Right cardiac atrium (tissue), 5 donors: ENCODE measurements around the gene PLEKHA4. TPM values are rescaled to one million over a fixed set of nuclear protein-coding genes. Genes with fewer than 3 reads are reported as not detected.
"Not testable (repeated sequence)": the region's sequence is repeated elsewhere in the genome, so short reads cannot be mapped to it uniquely, and the experiment has no call there.

Experiments used
- ATAC-seq, 2 donors: fragments of 200-7000 bp; cut with Tn5 transposase; one replicate each; pipeline versions ENCODE4 v1.8.0 to v1.9.1; 2020; ENCODE audit warnings: moderate library complexity in 2 of 2, mild to moderate bottlenecking in 1 of 2
- DNase-seq, 3 donors: peaks; one replicate each; pipeline ENCODE4 v3.0.0-alpha.2; 2020
- H3K27ac ChIP-seq: one replicate; pipeline ENCODE4 v1.5.1; 2013; ENCODE audit warnings: mild to moderate bottlenecking, low read length, control low read depth, moderate library complexity
- H3K27me3 ChIP-seq: one replicate; pipeline ENCODE4 v1.6.1; 2013; ENCODE audit not compliant: control insufficient read depth, insufficient read depth
- H3K4me1 ChIP-seq: one replicate; pipeline ENCODE4 v1.6.1; 2013; ENCODE audit warnings: low read length; ENCODE audit not compliant: control insufficient read depth, insufficient read depth
- H3K4me3 ChIP-seq: one replicate; pipeline ENCODE4 v1.5.1; 2013; ENCODE audit warnings: low read length, control low read depth
- H3K9me3 ChIP-seq: one replicate; pipeline ENCODE4 v1.6.1; 2013; ENCODE audit warnings: low read length; ENCODE audit not compliant: control insufficient read depth
- WGBS: extraction: QIAGEN DNeasy Blood & Tissue Kit; methylation state at CpG from one replicate; pipeline ENCODE4 v1.1.7; 2013; 5-methylcytosine and 5-hydroxymethylcytosine counted together
- intact Hi-C, 4 donors: fragments of 100-400 bp; cut with DNase I; formaldehyde crosslinking; loops; one replicate each; pipeline versions ENCODE4 v1.11.0 to v1.14.0; 2022 to 2023
- polyA plus RNA-seq: library from polyadenylated mRNA; stranded (reverse); fragments of 200-250 nt; gene quantifications from one replicate; pipeline ENCODE4 v1.2.3, GENCODE V29; 2013
- total RNA-seq, 4 donors: library from RNA; stranded (reverse); fragmentation: NEBNext Ultra II Directional; extraction: Animal tissue kit (Norgen Biotek cat#: 25700); gene quantifications; one replicate each; pipeline ENCODE4 v1.2.1, GENCODE V29; 2021
- donor health status: healthy with polysubstance abuse.
- donor health status: DM: no; HTN: yes; CAD: no.
- donor health status: DM: no; HTN: no; CAD: no.
- donor health status: DM: no; HTN: yes; CAD: no; lungs with severe emphysema.
- donor health status: DM: yes; HTN: yes; CAD: no.

The PLEKHA4 gene
- total and polyA plus RNA-seq, 5 donors = 32.0 to 50.2 (median 38.2) TPM

DNA sequence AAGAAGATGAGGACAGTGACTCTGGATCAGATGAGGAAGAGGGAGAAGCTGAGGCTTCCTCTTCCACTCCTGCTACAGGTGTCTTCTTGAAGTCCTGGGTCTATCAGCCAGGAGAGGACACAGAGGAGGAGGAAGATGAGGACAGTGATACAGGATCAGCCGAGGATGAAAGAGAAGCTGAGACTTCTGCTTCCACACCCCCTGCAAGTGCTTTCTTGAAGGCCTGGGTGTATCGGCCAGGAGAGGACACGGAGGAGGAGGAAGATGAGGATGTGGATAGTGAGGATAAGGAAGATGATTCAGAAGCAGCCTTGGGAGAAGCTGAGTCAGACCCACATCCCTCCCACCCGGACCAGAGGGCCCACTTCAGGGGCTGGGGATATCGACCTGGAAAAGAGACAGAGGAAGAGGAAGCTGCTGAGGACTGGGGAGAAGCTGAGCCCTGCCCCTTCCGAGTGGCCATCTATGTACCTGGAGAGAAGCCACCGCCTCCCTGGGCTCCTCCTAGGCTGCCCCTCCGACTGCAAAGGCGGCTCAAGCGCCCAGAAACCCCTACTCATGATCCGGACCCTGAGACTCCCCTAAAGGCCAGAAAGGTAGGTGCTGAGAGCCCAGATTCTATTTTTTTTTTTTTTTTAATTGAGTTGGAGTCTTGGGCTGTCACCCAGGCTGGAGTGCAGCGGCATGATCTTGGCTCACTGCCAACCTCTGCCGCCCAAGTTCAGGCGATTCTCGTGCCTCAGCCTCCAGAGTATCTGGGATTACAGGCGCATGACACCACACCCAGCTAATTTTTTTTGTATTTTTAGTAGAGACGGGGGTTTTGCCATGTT, 6.1 kb upstream of the PLEKHA4 start:
- WGBS = 10% methylated on average over 17 of the region's 17 CpGs
- ATAC-seq (no peak), DNase-seq (peak; percentile 55 to 80 (median 74))
- Histone ChIP-seq H3K27ac (peak overlapping the region; percentile 98), H3K27me3 (no peaks in the 10 kb centered on the region), H3K9me3 (no peaks in the 10 kb centered on the region), H3K4me1 (peaks cover 5% of the 10 kb centered on the region), H3K4me3 (peak overlapping the region; percentile 71)
- intact Hi-C loops = loop anchor here in 1 of 4 donors (10.0 kb wide), 1 partner anchor 90 kb away; the partner anchor contains the start of gene FTL

DNA sequence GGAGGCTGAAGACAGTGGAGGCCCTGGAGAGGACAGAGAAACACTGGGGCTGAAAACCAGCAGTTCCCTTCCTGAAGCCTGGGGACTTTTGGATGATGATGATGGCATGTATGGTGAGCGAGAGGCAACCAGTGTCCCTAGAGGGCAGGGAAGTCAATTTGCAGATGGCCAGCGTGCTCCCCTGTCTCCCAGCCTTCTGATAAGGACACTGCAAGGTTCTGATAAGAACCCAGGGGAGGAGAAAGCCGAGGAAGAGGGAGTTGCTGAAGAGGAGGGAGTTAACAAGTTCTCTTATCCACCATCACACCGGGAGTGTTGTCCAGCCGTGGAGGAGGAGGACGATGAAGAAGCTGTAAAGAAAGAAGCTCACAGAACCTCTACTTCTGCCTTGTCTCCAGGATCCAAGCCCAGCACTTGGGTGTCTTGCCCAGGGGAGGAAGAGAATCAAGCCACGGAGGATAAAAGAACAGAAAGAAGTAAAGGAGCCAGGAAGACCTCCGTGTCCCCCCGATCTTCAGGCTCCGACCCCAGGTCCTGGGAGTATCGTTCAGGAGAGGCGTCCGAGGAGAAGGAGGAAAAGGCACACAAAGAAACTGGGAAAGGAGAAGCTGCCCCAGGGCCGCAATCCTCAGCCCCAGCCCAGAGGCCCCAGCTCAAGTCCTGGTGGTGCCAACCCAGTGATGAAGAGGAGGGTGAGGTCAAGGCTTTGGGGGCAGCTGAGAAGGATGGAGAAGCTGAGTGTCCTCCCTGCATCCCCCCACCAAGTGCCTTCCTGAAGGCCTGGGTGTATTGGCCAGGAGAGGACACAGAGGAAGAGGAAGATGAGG, 5.3 kb upstream of the PLEKHA4 start:
- intact Hi-C loops = loop anchor here in 1 of 4 donors (10.0 kb wide), 1 partner anchor 91 kb away; the partner anchor contains the start of gene FTL
- ATAC-seq = peak in 1 of 2 donors; percentile 0
- 13% methylated on average over 14 of the region's 14 CpGs for WGBS
- Histone ChIP-seq H3K4me3 (peak overlapping the region; percentile 71), H3K4me1 (no peaks in the 10 kb centered on the region), H3K9me3 (no peaks in the 10 kb centered on the region), H3K27ac (peak overlapping the region; percentile 98), H3K27me3 (no peaks in the 10 kb centered on the region)
- DNase-seq = peak in 1 of 3 donors; percentile 65

DNA sequence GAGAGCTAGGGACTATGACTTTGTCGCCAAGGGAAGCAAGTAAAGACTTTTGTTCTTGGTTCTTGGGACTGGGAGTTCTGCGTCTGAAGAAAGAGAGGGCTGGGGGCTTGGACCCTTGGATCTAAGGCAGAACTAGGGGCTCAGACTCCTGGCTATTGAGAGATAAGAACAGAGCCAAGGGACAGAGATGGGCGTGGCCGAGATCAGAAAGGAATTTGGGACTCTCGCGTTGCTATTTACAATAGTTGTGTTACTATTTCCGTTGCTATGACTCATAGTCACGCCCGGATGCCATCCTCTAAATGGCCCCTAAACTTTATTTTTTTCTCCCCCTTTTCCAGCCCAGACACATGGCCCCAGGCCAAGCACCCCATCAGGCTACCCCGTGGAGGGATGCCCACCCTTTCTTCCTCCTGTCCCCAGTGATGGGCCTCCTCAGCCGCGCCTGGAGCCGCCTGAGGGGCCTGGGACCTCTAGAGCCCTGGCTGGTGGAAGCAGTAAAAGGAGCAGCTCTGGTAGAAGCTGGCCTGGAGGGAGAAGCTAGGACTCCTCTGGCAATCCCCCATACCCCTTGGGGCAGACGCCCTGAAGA, 4.6 kb upstream of the PLEKHA4 start:
- Histone ChIP-seq H3K9me3 (no peaks in the 10 kb centered on the region), H3K4me1 (no peaks in the 10 kb centered on the region), H3K4me3 (peak overlapping the region; percentile 71), H3K27ac (peak overlapping the region; percentile 98), H3K27me3 (no peaks in the 10 kb centered on the region)
- DNase-seq (peak; percentile 89 to 94 (median 90)), ATAC-seq (peak; percentile 77 to 79)
- WGBS = 2% methylated on average over 14 of the region's 14 CpGs
- intact Hi-C loops = loop anchor here in 1 of 4 donors (10.0 kb wide), 1 partner anchor 92 kb away; the partner anchor contains the start of gene FTL

DNA sequence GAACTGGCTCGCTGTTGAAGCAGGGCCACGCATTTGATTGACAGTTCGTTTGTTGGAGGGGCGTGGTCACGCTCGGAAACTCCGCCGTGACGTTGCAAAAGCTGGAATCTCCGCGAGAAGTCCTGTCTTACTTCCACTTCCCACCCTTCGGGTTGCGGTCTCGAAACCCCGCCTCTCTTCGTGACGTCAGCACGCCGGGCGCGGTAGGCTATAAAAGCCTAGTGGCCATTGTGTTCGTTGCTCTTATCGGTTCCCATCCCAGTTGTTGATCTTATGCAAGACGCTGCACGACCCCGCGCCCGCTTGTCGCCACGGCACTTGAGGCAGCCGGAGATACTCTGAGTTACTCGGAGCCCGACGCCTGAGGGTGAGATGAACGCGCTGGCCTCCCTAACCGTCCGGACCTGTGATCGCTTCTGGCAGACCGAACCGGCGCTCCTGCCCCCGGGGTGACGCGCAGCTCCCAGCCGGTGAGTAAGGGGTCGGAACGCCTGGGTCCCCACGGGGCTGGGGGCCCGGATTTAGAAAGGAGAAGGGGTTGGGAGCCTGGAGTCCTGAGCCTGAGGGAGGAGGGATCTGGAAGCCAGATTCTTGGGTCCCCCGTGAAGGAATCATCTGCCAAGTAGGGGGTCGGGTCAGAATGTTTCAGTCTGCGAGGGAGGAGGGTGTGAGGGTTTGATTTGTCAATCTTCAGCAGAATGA, 3.9 kb upstream of the PLEKHA4 start, which contains the start of gene PPP1R15A:
TSS of gene PPP1R15A (plus strand) at position 240 of the 702 bp plus-strand sequence. CDS start 813 bp downstream, outside the sequence.
- intact Hi-C loops = loop anchor here in 1 of 4 donors (10.0 kb wide), 1 partner anchor 92 kb away; the partner anchor contains the start of gene FTL
- Histone ChIP-seq H3K9me3 (no peaks in the 10 kb centered on the region), H3K4me3 (peak within 1 kb of the TSS; percentile 71), H3K27me3 (no peaks in the 10 kb centered on the region), H3K4me1 (no peaks in the 10 kb centered on the region), H3K27ac (peak within 1 kb of the TSS; percentile 98)
- WGBS = under 1% methylated on average over 53 of the region's 53 CpGs
- DNase-seq (peak; percentile 97 to 99 (median 99)), ATAC-seq (peak; percentile 72 to 80)

DNA sequence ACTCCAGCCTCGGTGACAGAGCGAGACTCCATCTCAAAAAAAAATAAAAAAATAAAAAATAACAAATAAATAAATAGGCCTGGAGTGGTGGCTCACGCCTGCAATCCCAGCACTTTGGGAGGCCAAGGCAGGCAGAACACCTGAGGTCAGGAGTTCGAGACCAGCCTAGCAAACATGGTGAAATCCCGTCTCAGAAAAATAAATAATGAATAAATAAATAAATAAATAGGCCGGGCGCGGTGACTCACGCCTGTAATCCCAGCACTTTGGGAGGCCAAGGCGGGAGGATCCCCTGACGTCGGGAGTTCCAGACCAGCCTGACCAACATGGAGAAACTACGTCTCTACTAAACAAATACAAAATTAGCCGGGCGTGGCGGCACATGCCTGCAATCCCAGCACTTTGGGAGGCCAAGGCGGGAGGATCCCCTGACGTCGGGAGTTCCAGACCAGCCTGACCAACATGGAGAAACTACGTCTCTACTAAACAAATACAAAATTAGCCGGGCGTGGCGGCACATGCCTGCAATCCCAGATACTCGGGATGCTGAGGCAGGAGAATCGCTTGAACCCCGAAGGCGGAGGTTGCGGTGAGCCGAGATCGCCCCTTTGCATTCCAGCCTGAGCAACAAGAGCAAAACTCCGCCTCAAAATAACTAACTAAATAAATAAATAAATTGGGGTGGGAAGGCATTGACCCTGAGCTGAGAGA, 3.2 kb upstream of the PLEKHA4 start:
- intact Hi-C loops = loop anchor here in 1 of 4 donors (10.0 kb wide), 1 partner anchor 93 kb away; the partner anchor contains the start of gene FTL
- H3K4me3 ChIP-seq, H3K9me3 ChIP-seq, ATAC-seq, DNase-seq, H3K4me1 ChIP-seq, H3K27ac ChIP-seq, H3K27me3 ChIP-seq: not testable (repeated sequence)
- 84% methylated on average over 24 of the region's 31 CpGs for WGBS

DNA sequence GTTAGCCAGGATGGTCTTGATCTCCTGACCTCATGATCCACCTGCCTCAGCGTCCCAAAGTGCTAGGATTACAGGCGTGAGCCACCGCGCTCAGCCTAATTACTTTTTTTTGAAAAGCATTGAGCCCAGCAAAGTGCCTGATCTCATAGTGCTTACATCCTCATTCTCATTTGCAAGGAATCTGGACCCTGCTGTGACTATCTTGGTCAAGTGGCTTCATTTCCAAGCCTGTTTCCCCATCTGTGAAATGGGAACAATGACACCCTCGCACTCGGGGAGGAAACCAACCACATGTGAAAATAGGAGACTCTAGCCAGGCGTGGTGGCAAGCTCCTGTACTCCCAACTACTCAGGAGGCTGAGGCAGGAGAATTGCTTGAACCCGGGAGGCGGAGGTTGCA, 1.6 kb upstream of the PLEKHA4 start:
- peaks cover 5% of the 10 kb centered on the region for H3K4me1 ChIP-seq
- no peaks in the 10 kb centered on the region for H3K27me3 ChIP-seq
- 95% methylated on average over 9 of the region's 9 CpGs for WGBS
- H3K9me3 ChIP-seq = no peaks in the 10 kb centered on the region
- DNase-seq (no peak), ATAC-seq (no peak)
- intact Hi-C loops = loop anchor here in 1 of 4 donors (10.0 kb wide), 1 partner anchor 95 kb away; the partner anchor contains the start of gene FTL
- H3K4me3 ChIP-seq = no peak overlapping the region
- no peak overlapping the region for H3K27ac ChIP-seq

DNA sequence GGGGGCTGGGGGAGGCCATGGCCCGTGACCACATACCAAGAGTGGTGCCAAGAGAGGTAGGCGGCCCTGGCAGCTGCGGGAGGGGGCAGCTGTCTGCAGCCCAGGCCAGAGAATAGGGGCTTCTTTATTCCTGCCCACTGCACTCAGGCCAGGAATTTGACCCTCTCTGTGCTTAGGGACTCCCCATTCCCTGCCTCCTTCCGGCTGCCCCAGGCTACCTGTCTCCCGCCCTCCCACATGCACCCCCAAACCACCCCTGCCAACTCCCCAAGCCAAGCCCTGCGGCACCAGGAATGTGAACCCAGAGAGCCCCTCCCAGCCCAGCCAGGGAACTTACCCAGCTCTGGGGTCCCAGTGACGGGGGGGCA, 687 bp downstream of the PLEKHA4 start:
- Histone ChIP-seq H3K4me3 (peak overlapping the region; percentile 8), H3K9me3 (no peaks in the 10 kb centered on the region), H3K4me1 (peaks cover 5% of the 10 kb centered on the region), H3K27ac (peak overlapping the region; percentile 57), H3K27me3 (no peaks in the 10 kb centered on the region)
- ATAC-seq (no peak), DNase-seq (peak in 2 of 3 donors; percentile 66 to 67)
- WGBS = 41% methylated on average over 7 of the region's 7 CpGs
- intact Hi-C loops = no loop called here

DNA sequence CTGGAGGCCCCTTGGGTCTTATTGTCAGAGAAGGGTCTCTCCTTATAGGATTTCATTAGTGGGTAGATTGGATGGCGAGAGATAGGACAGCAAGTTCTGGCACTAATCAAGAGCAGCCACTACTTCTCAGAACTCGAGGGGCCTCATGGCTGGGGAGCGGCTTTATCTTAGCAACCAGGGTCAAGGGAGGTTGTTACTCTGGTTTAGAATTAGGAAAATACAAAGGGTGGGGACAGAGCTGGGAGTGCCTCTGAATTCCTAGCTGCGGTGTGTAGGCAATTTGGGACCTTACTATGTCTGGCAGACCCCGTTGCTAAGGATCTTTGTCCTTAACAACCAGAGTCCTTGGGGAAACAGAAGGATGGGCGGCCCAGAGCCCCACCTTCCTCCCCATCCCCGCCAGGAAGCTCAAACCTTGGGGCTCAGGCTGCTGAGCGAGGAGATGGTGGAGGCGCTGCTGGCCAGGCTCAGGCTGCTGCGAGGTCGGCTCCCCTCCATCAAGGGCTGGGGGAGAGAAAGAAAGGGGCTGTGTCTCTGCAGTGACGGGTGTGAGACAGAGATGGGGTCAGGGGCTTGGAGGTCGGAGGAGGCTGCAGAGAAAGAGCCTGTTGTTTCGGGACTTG, 1.2 kb downstream of the PLEKHA4 start:
- H3K27me3 ChIP-seq = no peaks in the 10 kb centered on the region
- 37% methylated on average over 14 of the region's 14 CpGs for WGBS
- peak overlapping the region; percentile 8 for H3K4me3 ChIP-seq
- DNase-seq = peak in 2 of 3 donors; percentile 54 to 63
- H3K9me3 ChIP-seq = no peaks in the 10 kb centered on the region
- H3K4me1 ChIP-seq = peaks cover 5% of the 10 kb centered on the region
- ATAC-seq = peak; percentile 3 to 39
- intact Hi-C loops = no loop called here
- H3K27ac ChIP-seq = peak overlapping the region; percentile 57

DNA sequence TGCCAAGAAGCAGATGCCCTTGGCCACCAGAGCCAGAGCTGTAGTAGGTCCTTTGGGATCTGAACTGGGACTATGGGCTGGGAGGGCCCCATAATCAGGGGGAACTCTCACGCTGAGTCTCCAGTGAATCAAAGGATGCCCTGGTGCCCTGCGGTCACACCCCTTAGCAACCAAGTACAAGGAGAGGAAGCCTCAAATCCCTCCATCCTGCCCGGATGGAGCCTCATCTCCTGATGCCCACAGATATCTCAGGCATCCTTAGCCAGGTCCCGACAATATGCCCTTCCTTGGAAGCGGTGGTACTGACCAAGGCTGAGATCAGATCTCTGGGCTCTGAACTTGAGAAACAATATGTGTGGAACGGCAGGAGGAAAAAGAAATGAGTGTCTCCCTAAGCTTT, 1.7 kb downstream of the PLEKHA4 start:
- no peaks in the 10 kb centered on the region for H3K27me3 ChIP-seq
- DNase-seq = no peak
- H3K4me1 ChIP-seq = peaks cover 5% of the 10 kb centered on the region
- no peak overlapping the region for H3K27ac ChIP-seq
- H3K9me3 ChIP-seq = no peaks in the 10 kb centered on the region
- H3K4me3 ChIP-seq = no peak overlapping the region
- WGBS = 47% methylated on average over 6 of the region's 6 CpGs
- intact Hi-C loops = no loop called here
- no peak for ATAC-seq
